Gastroesophageal sphincter (tissue), 4 donors: ENCODE results near the gene AHNAK2. TPM values are rescaled to one million over a fixed set of nuclear protein-coding genes. Genes with fewer than 3 reads are reported as not detected.
"Not testable (repeated sequence)": the region's sequence is repeated elsewhere in the genome, so short reads cannot be mapped to it uniquely, and the experiment has no call there.

Experiments
- ATAC-seq: fragments of 150-250 bp; one replicate; pipeline ENCODE4 v1.9.1; 2016; ENCODE audit warnings: mild to moderate bottlenecking, moderate library complexity
- H3K27ac ChIP-seq, 4 donors: fragments of 200-600 bp; sonication (generic) in 3 of 4; 1 replicate in 3 of 4; 2 replicates in 1 of 4; pipeline ENCODE4 v1.5.1; 2016 to 2019
- H3K27me3 ChIP-seq: fragments of 200-600 bp; sonication (generic); one replicate; pipeline ENCODE4 v1.5.1; 2019
- H3K36me3 ChIP-seq, 2 donors: fragments of 200-600 bp; sonication (generic); one replicate each; pipeline ENCODE4 v1.5.1; 2019; ENCODE audit warnings: control low read depth in 1 of 2
- H3K4me1 ChIP-seq, 3 donors: fragments of 200-600 bp; sonication (generic); 1 replicate in 2 of 3; 2 replicates in 1 of 3; pipeline ENCODE4 v1.5.1; 2016 to 2019; ENCODE audit warnings: control low read depth in 2 of 3
- H3K4me3 ChIP-seq, 2 donors: fragments of 200-600 bp; sonication (generic); one replicate each; pipeline ENCODE4 v1.5.1; 2019; ENCODE audit warnings: mild to moderate bottlenecking in 1 of 2, moderate library complexity in 1 of 2
- H3K9me3 ChIP-seq, 3 donors: fragments of 200-600 bp; sonication (generic); one replicate each; pipeline ENCODE4 v1.5.1; 2017 to 2019; ENCODE audit warnings: control low read depth in 2 of 3
- EP300 ChIP-seq: sonication (generic); formaldehyde crosslinking; IDR thresholded peaks from one replicate; pipeline ENCODE4 v1.6.1; 2017; ENCODE audit warnings: antibody characterized with exemption, mild to moderate bottlenecking
- POLR2A ChIP-seq, 2 donors: fragments of 450-650 bp; IDR thresholded peaks; one replicate each; pipeline ENCODE4 v1.6.1; 2017; ENCODE audit warnings: antibody characterized with exemption in 2 of 2, mild to moderate bottlenecking in 2 of 2, moderate library complexity in 1 of 2
- POLR2AphosphoS5 ChIP-seq: sonication (generic); formaldehyde crosslinking; IDR thresholded peaks from one replicate; pipeline ENCODE4 v1.6.1; 2017; ENCODE audit warnings: antibody characterized with exemption
- WGBS, 2 donors: methylation state at CpG; one replicate each; pipeline ENCODE4 v1.1.5; 2018; ENCODE audit warnings: low coverage in 1 of 2; 5-methylcytosine and 5-hydroxymethylcytosine counted together
- total RNA-seq, 4 donors: library from RNA; depleted of rRNA; stranded (reverse); fragments of >200 nt; gene quantifications; one replicate each; pipeline ENCODE4 v1.1.0, GENCODE V29; 2016
- TF ChIP-seq, protein P1 (sequence below), 4 experiments: fragments of 200-600 bp in 2 of 4; fragments of 450-650 bp in 2 of 4; sonication (generic) in 1 of 4; IDR thresholded peaks; one replicate each; pipeline ENCODE4 v1.5.1; 2017 to 2019; ENCODE audit warnings: antibody characterized with exemption in 4 of 4, mild to moderate bottlenecking in 2 of 4, moderate library complexity in 2 of 4

AHNAK2 gene
- 100 to 1,000 TPM; 105 to 529 (median 239) TPM for total RNA-seq

DNA sequence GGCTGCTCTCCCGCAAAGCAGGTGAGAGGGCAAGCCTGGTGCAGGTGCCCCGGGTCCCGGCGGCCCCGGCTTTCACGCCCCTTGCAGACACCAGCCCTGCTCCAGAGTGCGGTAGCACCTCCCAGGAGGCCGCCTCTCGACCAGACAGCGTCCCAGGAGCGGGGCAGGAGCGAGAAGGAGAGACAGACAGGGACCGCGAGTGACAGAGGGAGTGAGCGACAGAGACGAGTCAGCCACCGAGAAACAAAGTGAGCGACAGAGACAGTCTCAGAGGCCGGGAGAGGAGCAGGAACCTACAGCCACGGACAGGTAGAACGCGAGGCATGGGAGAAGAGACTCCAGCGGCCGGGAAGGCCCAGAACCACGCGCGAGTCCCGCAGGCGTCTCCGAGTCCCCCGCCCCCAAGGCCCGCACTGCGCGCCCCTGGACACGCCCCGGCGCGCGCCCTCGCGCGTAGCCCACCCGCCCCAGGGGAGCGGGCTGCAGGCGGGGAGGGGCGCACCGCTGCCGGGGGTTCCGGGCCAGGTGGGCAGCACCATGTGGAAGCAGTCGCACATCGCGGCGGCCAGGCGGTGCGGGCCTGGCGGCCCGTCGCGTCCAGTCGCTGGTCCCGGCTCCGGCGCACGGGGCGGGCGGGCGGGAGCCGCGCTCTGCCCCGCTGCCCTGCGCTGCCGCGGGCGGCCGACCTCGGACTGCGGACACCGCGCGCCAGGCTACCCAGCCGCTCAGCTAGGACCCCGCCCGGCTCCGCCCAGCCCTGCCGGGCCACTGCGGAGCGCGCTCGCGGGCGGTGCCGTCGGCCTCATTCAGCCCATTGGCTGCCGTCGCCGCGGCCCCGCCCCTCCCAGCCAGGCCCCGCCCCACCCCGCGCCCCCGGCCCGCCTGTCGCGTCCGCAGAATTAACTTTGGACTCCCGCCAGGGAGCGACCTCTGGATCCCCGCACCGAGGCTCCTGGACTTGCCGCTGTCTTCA, at the start of gene AHNAK2:
Gene AHNAK2 (minus strand): TSS at position 694 of the 973 bp plus-strand sequence. CDS start 137 bp downstream, at position 557.
- H3K4me1 ChIP-seq, result peaks cover 4 to 82% (median 51%) of the 10 kb centered on the region in 3 donors
- TF ChIP-seq POLR2A (IDR thresholded peaks at IDR 0.05), result peak in 1 of 2 donors; percentile 33
- TF ChIP-seq, protein P1, sequence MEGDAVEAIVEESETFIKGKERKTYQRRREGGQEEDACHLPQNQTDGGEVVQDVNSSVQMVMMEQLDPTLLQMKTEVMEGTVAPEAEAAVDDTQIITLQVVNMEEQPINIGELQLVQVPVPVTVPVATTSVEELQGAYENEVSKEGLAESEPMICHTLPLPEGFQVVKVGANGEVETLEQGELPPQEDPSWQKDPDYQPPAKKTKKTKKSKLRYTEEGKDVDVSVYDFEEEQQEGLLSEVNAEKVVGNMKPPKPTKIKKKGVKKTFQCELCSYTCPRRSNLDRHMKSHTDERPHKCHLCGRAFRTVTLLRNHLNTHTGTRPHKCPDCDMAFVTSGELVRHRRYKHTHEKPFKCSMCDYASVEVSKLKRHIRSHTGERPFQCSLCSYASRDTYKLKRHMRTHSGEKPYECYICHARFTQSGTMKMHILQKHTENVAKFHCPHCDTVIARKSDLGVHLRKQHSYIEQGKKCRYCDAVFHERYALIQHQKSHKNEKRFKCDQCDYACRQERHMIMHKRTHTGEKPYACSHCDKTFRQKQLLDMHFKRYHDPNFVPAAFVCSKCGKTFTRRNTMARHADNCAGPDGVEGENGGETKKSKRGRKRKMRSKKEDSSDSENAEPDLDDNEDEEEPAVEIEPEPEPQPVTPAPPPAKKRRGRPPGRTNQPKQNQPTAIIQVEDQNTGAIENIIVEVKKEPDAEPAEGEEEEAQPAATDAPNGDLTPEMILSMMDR (IDR thresholded peaks at IDR 0.05), result no peak
- no peaks in the 10 kb centered on the region for H3K36me3 ChIP-seq
- H3K9me3 ChIP-seq, result no peaks in the 10 kb centered on the region
- no peaks in the 10 kb centered on the region for H3K27me3 ChIP-seq
- peak within 1 kb of the TSS; percentile 5 to 98 (median 95) for H3K27ac ChIP-seq
- peak within 1 kb of the TSS; percentile 52 to 72 for H3K4me3 ChIP-seq
- peak; percentile 78 for ATAC-seq
- WGBS, 2 donors, result 0 to 9% methylated on average over 7 to 11 of the region's 111 CpGs

DNA sequence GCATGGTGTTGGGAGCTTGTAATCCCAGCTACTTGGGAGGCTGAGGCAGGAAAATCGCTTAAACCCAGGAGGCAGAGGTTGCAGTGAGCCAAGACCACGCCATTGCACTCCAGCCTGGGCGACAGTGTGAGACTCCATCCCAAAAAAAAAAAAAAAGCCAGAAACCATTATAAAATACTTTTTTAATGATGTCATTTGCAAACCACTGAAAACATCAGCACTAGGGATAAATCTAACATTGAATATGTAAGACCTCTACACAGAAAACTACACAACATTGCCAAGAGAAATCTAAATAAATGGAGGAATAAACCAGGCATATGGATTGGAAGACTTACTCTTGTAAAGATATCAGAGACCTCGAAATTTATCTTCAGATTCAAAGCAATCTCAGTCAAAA, 49.5 kb upstream of the AHNAK2 start:
- not testable (repeated sequence) for H3K27ac ChIP-seq, H3K9me3 ChIP-seq
- 65 to 72% methylated on average over 3 to 4 of the region's 4 CpGs for WGBS, 2 donors

DNA sequence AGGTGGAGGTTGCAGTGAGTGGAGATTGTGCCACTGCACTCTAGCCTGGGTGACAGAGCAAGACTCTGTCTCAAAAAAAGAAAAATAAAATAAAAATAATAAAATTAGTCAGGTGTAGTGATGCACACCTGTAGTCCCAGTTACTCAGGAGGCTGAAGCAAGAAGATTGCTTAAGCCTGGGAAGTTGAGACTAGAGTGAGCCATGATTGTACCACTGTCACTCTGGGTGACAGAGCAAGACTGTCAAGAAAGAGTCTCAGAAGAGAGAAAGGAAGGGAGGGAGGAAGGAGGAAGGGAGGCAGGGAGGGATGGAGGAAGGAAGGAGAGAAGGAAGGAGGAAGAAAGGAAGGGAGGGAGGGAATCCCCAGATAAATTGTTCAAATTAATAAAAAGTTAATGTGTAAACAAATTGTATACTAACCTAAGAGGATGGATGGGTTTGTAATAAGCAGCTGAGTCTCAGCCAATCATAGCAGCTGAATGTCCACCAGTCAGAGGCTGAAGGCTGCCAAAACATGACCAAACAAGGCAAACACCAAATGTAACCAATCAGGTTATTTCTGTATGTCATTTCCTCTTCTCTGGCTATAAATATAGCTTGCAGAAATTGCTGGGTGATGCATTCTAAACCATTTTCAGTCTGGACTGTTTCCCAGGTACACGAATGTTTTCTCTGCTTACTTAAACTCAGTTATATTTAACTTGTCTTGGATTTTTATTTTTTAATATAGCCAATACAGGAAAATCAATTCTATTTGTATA, 48.8 kb upstream of the AHNAK2 start:
- WGBS, 2 donors, result 0 to 14% methylated on average over 1 of the region's 1 CpG
- H3K4me3 ChIP-seq, result no peak overlapping the region
- no peaks in the 10 kb centered on the region for H3K36me3 ChIP-seq
- H3K9me3 ChIP-seq, result no peaks in the 10 kb centered on the region
- peaks cover 0 to 15% (median 4%) of the 10 kb centered on the region in 3 donors for H3K4me1 ChIP-seq
- H3K27ac ChIP-seq, result no peak overlapping the region
- H3K27me3 ChIP-seq, result no peaks in the 10 kb centered on the region
- no peak for ATAC-seq
- TF ChIP-seq POLR2A (IDR thresholded peaks at IDR 0.05) (no peak), EP300 (no peak), POLR2AphosphoS5 (no peak)
- TF ChIP-seq, protein P1 (IDR thresholded peaks at IDR 0.05), result no peak

More for the DNA sequence above, 49.5 kb upstream of the AHNAK2 start:
- H3K4me1 ChIP-seq, ATAC-seq, H3K4me3 ChIP-seq, H3K27me3 ChIP-seq, H3K36me3 ChIP-seq: not testable (repeated sequence)

DNA sequence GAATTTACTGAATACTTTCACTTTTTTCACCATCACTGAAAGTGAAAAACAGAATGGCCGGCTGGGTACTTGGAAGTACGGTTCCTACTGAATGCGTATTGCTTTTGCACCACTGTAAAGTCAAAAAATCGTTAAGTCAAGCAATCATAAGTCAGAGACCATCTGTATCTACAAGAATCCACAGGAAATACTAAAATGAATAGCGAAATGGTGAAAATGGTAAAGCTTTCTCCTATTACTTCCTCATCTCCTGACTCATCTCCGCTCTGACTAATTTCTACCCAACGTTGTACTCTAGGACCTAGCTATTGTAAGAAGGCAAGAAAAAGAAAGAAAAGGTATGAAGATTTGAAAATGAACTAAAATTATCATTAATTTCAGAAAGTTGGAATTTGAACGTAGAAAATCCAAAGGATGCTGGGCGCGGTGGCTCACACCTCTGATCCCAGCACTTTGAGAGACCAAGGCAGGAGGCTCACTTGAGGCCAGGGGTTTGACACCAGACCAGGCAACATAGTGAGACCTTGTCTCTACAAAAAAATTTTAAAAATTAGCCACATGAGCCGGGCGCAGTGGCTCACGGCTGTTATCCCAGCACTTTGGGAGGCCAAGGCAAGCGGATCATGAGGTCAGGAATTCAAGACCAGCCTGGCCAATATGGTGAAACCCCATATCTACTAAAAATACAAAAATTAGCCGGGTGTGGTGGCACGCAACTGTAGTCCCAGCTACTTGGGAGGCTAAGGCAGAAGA, 48.0 kb upstream of the AHNAK2 start:
- WGBS, 2 donors, result 90% methylated on average over 14 to 16 of the region's 16 CpGs

DNA sequence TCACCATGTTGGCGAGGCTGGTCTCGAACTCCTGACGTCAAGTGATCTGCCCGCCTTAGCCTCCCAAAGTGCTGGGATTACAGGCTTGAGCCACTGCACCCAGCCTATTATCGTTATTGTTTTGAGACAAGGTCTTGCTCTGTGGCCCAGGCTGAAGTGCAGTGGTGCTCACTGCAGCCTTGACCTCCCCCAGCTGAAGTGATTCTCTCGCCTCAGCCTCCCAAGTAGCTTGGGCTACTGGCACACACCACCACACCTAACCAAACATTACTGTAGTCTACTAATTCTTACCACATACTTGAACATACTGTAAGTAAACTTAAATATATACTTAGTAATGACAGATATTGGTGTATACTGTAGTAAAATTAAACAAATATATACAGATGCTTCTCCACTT, 47.3 kb upstream of the AHNAK2 start:
- 50 to 98% methylated on average over 1 to 6 of the region's 6 CpGs for WGBS, 2 donors
- H3K4me1 ChIP-seq, result peaks cover 0 to 23% (median 8%) of the 10 kb centered on the region in 3 donors
- H3K9me3 ChIP-seq, result no peaks in the 10 kb centered on the region
- H3K27me3 ChIP-seq, result no peaks in the 10 kb centered on the region
- H3K4me3 ChIP-seq, result no peak overlapping the region
- H3K36me3 ChIP-seq, result no peaks in the 10 kb centered on the region
- TF ChIP-seq, protein P1 (IDR thresholded peaks at IDR 0.05), result no peak
- no peak for TF ChIP-seq POLR2A (IDR thresholded peaks at IDR 0.05)
- no peak for TF ChIP-seq POLR2AphosphoS5
- no peak for TF ChIP-seq EP300
- no peak for ATAC-seq
- no peak overlapping the region for H3K27ac ChIP-seq

More for the DNA sequence above, 48.0 kb upstream of the AHNAK2 start:
- TF ChIP-seq EP300, result no peak
- no peak overlapping the region for H3K4me3 ChIP-seq
- no peaks in the 10 kb centered on the region for H3K27me3 ChIP-seq
- H3K27ac ChIP-seq, result no peak overlapping the region
- H3K36me3 ChIP-seq, result no peaks in the 10 kb centered on the region
- H3K9me3 ChIP-seq, result no peaks in the 10 kb centered on the region
- peaks cover 0 to 22% (median 8%) of the 10 kb centered on the region in 3 donors for H3K4me1 ChIP-seq
- no peak for ATAC-seq
